IMR-90 (cell line): Measurements from ENCODE around the gene WDR49. TPM values are rescaled to one million over a fixed set of nuclear protein-coding genes. Genes with fewer than 3 reads are reported as not detected.

Experiments used
- ATAC-seq: fragments of 200-7000 bp; cut with Tn5 transposase; 2 replicates; pipeline ENCODE4 v1.9.1; 2020; ENCODE audit warnings: low read depth, mild to moderate bottlenecking, moderate library complexity
- BruUV-seq: library from RNA; stranded (reverse); fragments of 400-500 nt; replicated peaks from 2 replicates; lab custom pipeline; 2021; lab: Mats Ljungman, UMichigan
- CTCF ChIA-PET: fragments of 300-600 bp; formaldehyde crosslinking; extraction: SDS; loops from one replicate; lab custom pipeline; 2021; ENCODE audit warnings: antibody characterized with exemption; lab: Yijun Ruan, JAX
- POLR2A ChIA-PET: fragments of 300-600 bp; sonication (Branson Sonifier 250); formaldehyde crosslinking; loops from one replicate; lab custom pipeline; 2022; ENCODE audit warnings: antibody characterized with exemption; ENCODE audit not compliant: unreplicated experiment; lab: Charles Lee
- DNase-seq: peaks from one replicate; pipeline ENCODE4 v3.0.0; 2013
- H2AFZ ChIP-seq: replicated peaks from 2 replicates; pipeline ENCODE3; 2013; ENCODE audit warnings: low read length, mild to moderate bottlenecking; ENCODE audit not compliant: poor library complexity
- H2AK5ac ChIP-seq: 2 replicates; pipeline ENCODE4 v1.6.1; 2013; ENCODE audit warnings: low read depth, low read length, inconsistent platforms
- H2AK9ac ChIP-seq: replicated peaks from 2 replicates; pipeline ENCODE3; 2013; ENCODE audit warnings: mild to moderate bottlenecking, low read depth, low read length, moderate library complexity; ENCODE audit not compliant: poor library complexity
- H2BK120ac ChIP-seq: 2 replicates; pipeline ENCODE4 v1.6.1; 2013; ENCODE audit warnings: low read depth, low read length, inconsistent platforms
- H2BK15ac ChIP-seq: 3 replicates; pipeline ENCODE4 v1.6.1; 2013; ENCODE audit warnings: low read depth, low read length, inconsistent platforms
- H2BK20ac ChIP-seq: 2 replicates; pipeline ENCODE4 v1.6.1; 2013; ENCODE audit warnings: low read depth, mild to moderate bottlenecking, inconsistent platforms, low read length, moderate library complexity
- H2BK5ac ChIP-seq: 2 replicates; pipeline ENCODE4 v1.6.1; 2013; ENCODE audit warnings: mild to moderate bottlenecking, low read depth, low read length, inconsistent platforms; ENCODE audit not compliant: poor library complexity, severe bottlenecking
- H3K14ac ChIP-seq: replicated peaks from 2 replicates; pipeline ENCODE4 v1.6.1; 2013; ENCODE audit warnings: low read depth, low read length, inconsistent platforms
- H3K18ac ChIP-seq: 2 replicates; pipeline ENCODE4 v1.6.1; 2013; ENCODE audit warnings: low read depth, low read length, control low read depth
- H3K23ac ChIP-seq: 2 replicates; pipeline ENCODE4 v1.6.1; 2013; ENCODE audit warnings: low read depth, low read length, inconsistent platforms
- H3K27ac ChIP-seq: 2 replicates; pipeline ENCODE4 v1.5.1; 2013; ENCODE audit warnings: mild to moderate bottlenecking, control low read depth, low read length; ENCODE audit not compliant: insufficient read depth
- H3K27me3 ChIP-seq: 2 replicates; pipeline ENCODE4 v1.6.1; 2013; ENCODE audit warnings: low read length; ENCODE audit not compliant: control insufficient read depth, insufficient read depth
- H3K36me3 ChIP-seq: 2 replicates; pipeline ENCODE4 v1.6.1; 2013; ENCODE audit warnings: low read length, mixed read lengths; ENCODE audit not compliant: control insufficient read depth, insufficient read depth
- H3K4ac ChIP-seq: 2 replicates; pipeline ENCODE4 v1.6.1; 2013; ENCODE audit warnings: low read depth, low read length, inconsistent platforms
- H3K4me1 ChIP-seq: 2 replicates; pipeline ENCODE4 v1.6.1; 2013; ENCODE audit warnings: low read length, mixed read lengths; ENCODE audit not compliant: control insufficient read depth, insufficient read depth
- H3K4me2 ChIP-seq: 2 replicates; pipeline ENCODE4 v1.6.1; 2013; ENCODE audit warnings: low read depth, mild to moderate bottlenecking, control low read depth, low read length, moderate library complexity
- H3K4me3 ChIP-seq: 2 replicates; pipeline ENCODE4 v1.5.1; 2013; ENCODE audit warnings: low read depth, mild to moderate bottlenecking, control low read depth, low read length, moderate library complexity; ENCODE audit not compliant: insufficient read depth
- H3K56ac ChIP-seq: 2 replicates; pipeline ENCODE4 v1.6.1; 2013; ENCODE audit warnings: low read length, inconsistent platforms; ENCODE audit not compliant: insufficient read depth; ENCODE audit errors: extremely low read depth
- H3K79me1 ChIP-seq, 2 experiments: 2 replicates each; pipeline ENCODE4 v1.6.1; 2013; ENCODE audit warnings: low read length in 2 of 2, inconsistent platforms in 1 of 2, low read depth in 1 of 2
- H3K9ac ChIP-seq: 2 replicates; pipeline ENCODE4 v1.6.1; 2013; ENCODE audit warnings: low read depth, low read length, control low read depth
- H3K9me1 ChIP-seq: 2 replicates; pipeline ENCODE4 v1.6.1; 2013; ENCODE audit warnings: low read length, inconsistent platforms; ENCODE audit not compliant: insufficient read depth
- H3K9me3 ChIP-seq: 2 replicates; pipeline ENCODE4 v1.6.1; 2013; ENCODE audit warnings: low read length; ENCODE audit not compliant: control insufficient read depth, insufficient read depth
- H4K20me1 ChIP-seq: 2 replicates; pipeline ENCODE4 v1.6.1; 2013; ENCODE audit warnings: low read length, inconsistent platforms; ENCODE audit not compliant: insufficient read depth
- H4K5ac ChIP-seq: 2 replicates; pipeline ENCODE4 v1.6.1; 2013; ENCODE audit warnings: mild to moderate bottlenecking, low read depth, low read length, control low read depth
- H4K8ac ChIP-seq, 2 experiments: 2 replicates each; pipeline ENCODE4 v1.6.1; 2013; ENCODE audit warnings: low read depth in 2 of 2, low read length in 2 of 2, control low read depth in 1 of 2, inconsistent platforms in 1 of 2
- H4K91ac ChIP-seq: 2 replicates; pipeline ENCODE4 v1.6.1; 2013; ENCODE audit warnings: low read depth, low read length, inconsistent platforms; ENCODE audit not compliant: insufficient read depth
- BHLHE40 ChIP-seq: fragments of 150-350 bp; IDR thresholded peaks from 2 replicates; pipeline ENCODE4 v1.6.1; 2016; ENCODE audit warnings: mild to moderate bottlenecking, low read depth, low read length
- CEBPB ChIP-seq: IDR thresholded peaks from 2 replicates; pipeline ENCODE4 v1.6.1; 2012; ENCODE audit warnings: low read depth, low read length, improper control_type of control experiment
- CHD1 ChIP-seq: IDR thresholded peaks from 2 replicates; pipeline ENCODE4 v1.6.1; 2012; ENCODE audit warnings: low read depth, low read length, improper control_type of control experiment
- FOS ChIP-seq: fragments of 150-350 bp; IDR thresholded peaks from 2 replicates; pipeline ENCODE4 v1.6.1; 2016; ENCODE audit warnings: low read depth, low read length
- MAFK ChIP-seq: IDR thresholded peaks from 2 replicates; pipeline ENCODE4 v1.6.1; 2012; ENCODE audit warnings: low read depth, low read length, improper control_type of control experiment
- MAZ ChIP-seq: IDR thresholded peaks from 2 replicates; pipeline ENCODE4 v1.6.1; 2012; ENCODE audit warnings: low read depth, mild to moderate bottlenecking, low read length, improper control_type of control experiment, moderate library complexity, borderline replicate concordance
- NFE2L2 ChIP-seq: fragments of 150-350 bp; IDR thresholded peaks from 2 replicates; pipeline ENCODE4 v1.6.1; 2016; ENCODE audit warnings: low read depth, mild to moderate bottlenecking, low read length
- POLR2A ChIP-seq: IDR thresholded peaks from 2 replicates; pipeline ENCODE4 v1.6.1; 2012; ENCODE audit warnings: mild to moderate bottlenecking, low read depth, low read length
- RCOR1 ChIP-seq: IDR thresholded peaks from 2 replicates; pipeline ENCODE4 v1.6.1; 2012; ENCODE audit warnings: mild to moderate bottlenecking, low read length, improper control_type of control experiment; ENCODE audit not compliant: insufficient replicate concordance
- SMC3 ChIP-seq: fragments of 150-350 bp; IDR thresholded peaks from 2 replicates; pipeline ENCODE4 v1.6.1; 2016; ENCODE audit warnings: low read depth, mild to moderate bottlenecking, antibody characterized with exemption, low read length, moderate library complexity
- WGBS, 2 experiments: methylation state at CpG; one replicate each; pipeline versions ENCODE4 v1.1.5 to v1.1.7; 2013; ENCODE audit warnings: missing lambda C conversion rate in 2 of 2; ENCODE audit not compliant: insufficient read length in 1 of 2; ENCODE audit errors: extremely low coverage in 2 of 2; 5-methylcytosine and 5-hydroxymethylcytosine counted together
- dilution Hi-C: fragments of 300-500 bp; cut with HindIII; formaldehyde crosslinking; loops from one replicate; pipeline ENCODE4 v1.14.3; 2018; ENCODE audit warnings: low sequenced_read_pairs; ENCODE audit not compliant: unreplicated experiment
- in situ Hi-C: fragments of 300-500 bp; cut with MboI; formaldehyde crosslinking; loops from 3 replicates; pipeline ENCODE4 v1.14.3; 2019; ENCODE audit warnings: low sequenced_read_pairs, inconsistent platforms, mixed read lengths
- intact Hi-C: fragments of 100-400 bp; cut with micrococcal nuclease; formaldehyde crosslinking; loops from 2 replicates; pipeline ENCODE4 v1.10.0; 2022
- polyA plus RNA-seq, 3 experiments: library from polyadenylated mRNA; depleted of rRNA; stranded (reverse); fragments of >200 nt; gene quantifications; 2 replicates each; pipeline ENCODE4 v1.2.3, GENCODE V29; 2012; ENCODE audit warnings: low replicate concordance in 1 of 3
- total RNA-seq: library from RNA; depleted of rRNA; stranded (reverse); fragments of >200 nt; gene quantifications from 2 replicates; pipeline ENCODE4 v1.2.3, GENCODE V29; 2012
- TF ChIP-seq, protein P1 (sequence below): fragments of 150-350 bp; IDR thresholded peaks from 2 replicates; pipeline ENCODE4 v1.6.1; 2017; ENCODE audit warnings: mild to moderate bottlenecking, antibody characterized with exemption, low read length, low read depth
- TF ChIP-seq, protein P2 (sequence below): fragments of 150-350 bp; IDR thresholded peaks from 2 replicates; pipeline ENCODE4 v1.6.1; 2016; ENCODE audit warnings: low read depth, mild to moderate bottlenecking, low read length, moderate library complexity, borderline replicate concordance
- TF ChIP-seq, protein P3 (sequence below): conservative IDR thresholded peaks from 2 replicates; pipeline ENCODE4 v1.5.1; 2012; ENCODE audit warnings: mild to moderate bottlenecking, low read depth, low read length, improper control_type of control experiment

WDR49 gene
- total and polyA plus RNA-seq, 2 of the 4 experiments (the other 2 are of a cell fraction): not detected

DNA sequence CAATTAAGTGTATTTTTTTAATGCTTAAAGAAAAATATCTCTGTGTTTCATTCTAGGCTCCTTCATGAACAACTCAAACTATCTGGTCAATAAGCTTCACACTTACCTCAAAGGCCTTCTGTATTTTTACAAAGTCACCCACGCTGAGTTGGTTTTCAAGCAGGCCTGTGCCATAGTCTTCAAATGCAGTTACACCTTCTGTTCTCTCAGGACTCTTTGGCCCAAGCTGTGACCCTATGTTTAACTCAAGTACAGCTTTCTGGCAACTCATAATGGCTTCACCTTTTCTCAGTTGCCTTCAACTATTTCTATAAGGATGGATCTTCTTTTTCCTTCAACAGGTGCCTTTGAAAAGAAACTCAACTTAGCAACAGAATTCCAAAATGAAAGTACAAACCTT, 587 bp downstream of the WDR49 start:
- Histone ChIP-seq H3K4me1 (no peaks in the 10 kb centered on the region), H4K8ac (no peak overlapping the region), H2BK5ac (no peak overlapping the region), H3K14ac (no peak overlapping the region), H2BK15ac (no peak overlapping the region), H3K9ac (no peak overlapping the region), H3K23ac (no peak overlapping the region), H2BK20ac (no peak overlapping the region), H2AK5ac (no peak overlapping the region), H3K4ac (no peak overlapping the region), H4K5ac (no peak overlapping the region), H4K91ac (no peak overlapping the region), H2AFZ (no peak overlapping the region), H3K9me1 (no peaks in the 10 kb centered on the region), H4K20me1 (no peaks in the 10 kb centered on the region), H3K4me3 (no peak overlapping the region), H3K79me1 (no peaks in the 10 kb centered on the region), H3K56ac (no peak overlapping the region), H2BK120ac (no peak overlapping the region), H2AK9ac (no peak overlapping the region), H3K27me3 (no peaks in the 10 kb centered on the region), H3K4me2 (no peak overlapping the region), H3K27ac (no peak overlapping the region), H3K36me3 (no peaks in the 10 kb centered on the region), H3K9me3 (no peaks in the 10 kb centered on the region), H3K18ac (no peak overlapping the region)
- ATAC-seq: no peak
- no TSS peak for BruUV-seq
- TF ChIP-seq SMC3 (no peak), NFE2L2 (no peak), BHLHE40 (no peak), RCOR1 (no peak), FOS (no peak), CHD1 (no peak), CEBPB (no peak), POLR2A (no peak), MAZ (no peak), MAFK (no peak)
- TF ChIP-seq, protein P1, sequence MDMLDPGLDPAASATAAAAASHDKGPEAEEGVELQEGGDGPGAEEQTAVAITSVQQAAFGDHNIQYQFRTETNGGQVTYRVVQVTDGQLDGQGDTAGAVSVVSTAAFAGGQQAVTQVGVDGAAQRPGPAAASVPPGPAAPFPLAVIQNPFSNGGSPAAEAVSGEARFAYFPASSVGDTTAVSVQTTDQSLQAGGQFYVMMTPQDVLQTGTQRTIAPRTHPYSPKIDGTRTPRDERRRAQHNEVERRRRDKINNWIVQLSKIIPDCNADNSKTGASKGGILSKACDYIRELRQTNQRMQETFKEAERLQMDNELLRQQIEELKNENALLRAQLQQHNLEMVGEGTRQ: no peak
- TF ChIP-seq, protein P2, sequence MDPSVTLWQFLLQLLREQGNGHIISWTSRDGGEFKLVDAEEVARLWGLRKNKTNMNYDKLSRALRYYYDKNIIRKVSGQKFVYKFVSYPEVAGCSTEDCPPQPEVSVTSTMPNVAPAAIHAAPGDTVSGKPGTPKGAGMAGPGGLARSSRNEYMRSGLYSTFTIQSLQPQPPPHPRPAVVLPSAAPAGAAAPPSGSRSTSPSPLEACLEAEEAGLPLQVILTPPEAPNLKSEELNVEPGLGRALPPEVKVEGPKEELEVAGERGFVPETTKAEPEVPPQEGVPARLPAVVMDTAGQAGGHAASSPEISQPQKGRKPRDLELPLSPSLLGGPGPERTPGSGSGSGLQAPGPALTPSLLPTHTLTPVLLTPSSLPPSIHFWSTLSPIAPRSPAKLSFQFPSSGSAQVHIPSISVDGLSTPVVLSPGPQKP: no peak
- TF ChIP-seq, protein P3, sequence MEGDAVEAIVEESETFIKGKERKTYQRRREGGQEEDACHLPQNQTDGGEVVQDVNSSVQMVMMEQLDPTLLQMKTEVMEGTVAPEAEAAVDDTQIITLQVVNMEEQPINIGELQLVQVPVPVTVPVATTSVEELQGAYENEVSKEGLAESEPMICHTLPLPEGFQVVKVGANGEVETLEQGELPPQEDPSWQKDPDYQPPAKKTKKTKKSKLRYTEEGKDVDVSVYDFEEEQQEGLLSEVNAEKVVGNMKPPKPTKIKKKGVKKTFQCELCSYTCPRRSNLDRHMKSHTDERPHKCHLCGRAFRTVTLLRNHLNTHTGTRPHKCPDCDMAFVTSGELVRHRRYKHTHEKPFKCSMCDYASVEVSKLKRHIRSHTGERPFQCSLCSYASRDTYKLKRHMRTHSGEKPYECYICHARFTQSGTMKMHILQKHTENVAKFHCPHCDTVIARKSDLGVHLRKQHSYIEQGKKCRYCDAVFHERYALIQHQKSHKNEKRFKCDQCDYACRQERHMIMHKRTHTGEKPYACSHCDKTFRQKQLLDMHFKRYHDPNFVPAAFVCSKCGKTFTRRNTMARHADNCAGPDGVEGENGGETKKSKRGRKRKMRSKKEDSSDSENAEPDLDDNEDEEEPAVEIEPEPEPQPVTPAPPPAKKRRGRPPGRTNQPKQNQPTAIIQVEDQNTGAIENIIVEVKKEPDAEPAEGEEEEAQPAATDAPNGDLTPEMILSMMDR: no peak
- POLR2A ChIA-PET: no interaction called here
- WGBS, 2 experiments: 60% methylated on average over 1 of the region's 1 CpG; no CpG with 5 or more reads in 1 of the 2 experiments
- dilution Hi-C loops: no loop called here
- DNase-seq: no peak
- in situ Hi-C loops: no loop called here
- CTCF ChIA-PET: no interaction called here
- intact Hi-C loops: no loop called here
